Measurements from ENCODE around the gene STARD10. TPM values are rescaled to one million over a fixed set of nuclear protein-coding genes. Genes with fewer than 3 reads are reported as not detected.

STARD10 gene
- total RNA-seq, 2 donors from 2014 or later: 20.4 to 22.1 TPM

DNA sequence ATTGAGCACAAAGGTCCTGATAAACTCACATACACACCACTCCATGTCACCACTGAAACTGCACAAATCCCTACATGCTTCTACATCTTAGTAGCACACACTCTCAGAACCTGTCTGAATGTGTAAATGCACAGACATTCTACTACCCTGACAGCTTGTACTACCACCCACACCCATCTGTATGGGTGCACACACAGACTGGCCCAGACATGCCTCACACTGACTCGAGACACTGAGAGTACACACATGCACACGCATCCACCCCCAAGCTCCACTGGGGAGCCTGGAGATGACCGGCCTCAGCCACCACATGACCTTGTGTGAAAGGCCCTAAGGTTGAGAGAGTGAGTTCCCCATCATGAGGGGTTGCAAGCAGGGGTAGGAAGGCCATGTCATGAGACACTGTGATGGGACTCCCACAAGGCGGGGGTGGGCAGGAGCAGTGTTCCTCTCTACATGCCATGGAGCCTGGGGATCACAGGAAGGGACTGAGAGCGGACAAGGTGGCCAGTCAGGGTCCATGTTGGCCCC, 69.8 kb downstream of the STARD10 start:
- intact Hi-C loops (cut with DNase I): loop anchor here in 1 of 2 donors (10.0 kb wide), 1 partner anchor 451 kb away; no protein-coding TSS in a partner anchor
- no peak for DNase-seq (ENCODE audit: low spot score)

- intact Hi-C loops (cut with DNase I): loop anchor here in 1 of 2 donors (10.0 kb wide), 1 partner anchor 451 kb away; no protein-coding TSS in a partner anchor
- no peak for DNase-seq (ENCODE audit: low spot score)
Measured at GRCh38 chr11:72723508-72723907, 70.3 kb downstream of the STARD10 start.

GRCh38 chr11:72722050-72722748, 71.6 kb downstream of the STARD10 start:
- peak; percentile 96 for DNase-seq (ENCODE audit: low spot score)
- intact Hi-C loops (cut with DNase I): loop anchor here in 1 of 2 donors (10.0 kb wide), 1 partner anchor 453 kb away; no protein-coding TSS in a partner anchor

DNA sequence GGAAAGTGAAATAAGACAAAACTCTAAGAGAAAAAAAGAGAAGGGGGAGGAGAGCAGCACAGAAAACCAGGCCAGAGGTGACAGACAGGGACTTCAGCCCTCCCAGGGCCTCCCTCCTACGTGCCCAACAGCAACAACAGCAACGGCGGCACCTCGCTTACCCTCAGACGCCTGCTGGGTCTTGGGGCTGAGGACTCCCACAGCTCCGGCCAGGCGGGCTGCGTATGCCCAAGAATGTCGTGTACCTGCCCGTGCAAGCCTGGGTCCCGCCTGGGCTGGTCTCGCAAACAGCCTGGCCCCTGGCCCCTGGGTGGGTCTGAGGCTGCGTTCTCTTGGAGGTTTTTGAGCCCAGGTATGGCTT, 72.2 kb downstream of the STARD10 start:
- intact Hi-C loops (cut with DNase I): loop anchor here in 1 of 2 donors (10.0 kb wide), 1 partner anchor 453 kb away; no protein-coding TSS in a partner anchor
- DNase-seq (ENCODE audit: low spot score): no peak

DNA sequence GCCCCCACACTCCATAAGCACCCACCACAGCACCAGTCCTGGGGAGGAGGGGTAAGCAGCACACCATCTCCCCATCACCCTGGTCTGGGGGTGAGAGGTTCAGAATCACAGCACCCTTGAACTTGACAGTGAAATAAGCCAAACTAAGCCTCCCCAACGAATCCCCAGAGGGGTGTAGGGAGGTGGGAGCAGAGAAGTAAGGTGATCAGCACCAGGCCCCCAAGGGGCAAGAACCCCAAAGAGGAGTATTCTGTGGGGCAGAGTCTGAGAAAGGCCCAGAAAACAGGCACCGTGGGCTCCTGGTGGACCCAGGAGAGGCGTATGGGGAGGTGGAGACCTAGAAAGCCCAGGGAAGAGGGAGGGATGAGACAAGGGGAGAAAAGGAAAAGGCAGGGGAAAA, 72.6 kb downstream of the STARD10 start:
- DNase-seq (ENCODE audit: low spot score): no peak
- intact Hi-C loops (cut with DNase I): loop anchor here in 1 of 2 donors (10.0 kb wide), 1 partner anchor 454 kb away; no protein-coding TSS in a partner anchor

- intact Hi-C loops (cut with DNase I): loop anchor here in 1 of 2 donors (10.0 kb wide), 1 partner anchor 454 kb away; no protein-coding TSS in a partner anchor
- DNase-seq (ENCODE audit: low spot score): no peak
Measured at GRCh38 chr11:72720784-72721183, 73.1 kb downstream of the STARD10 start.

DNA sequence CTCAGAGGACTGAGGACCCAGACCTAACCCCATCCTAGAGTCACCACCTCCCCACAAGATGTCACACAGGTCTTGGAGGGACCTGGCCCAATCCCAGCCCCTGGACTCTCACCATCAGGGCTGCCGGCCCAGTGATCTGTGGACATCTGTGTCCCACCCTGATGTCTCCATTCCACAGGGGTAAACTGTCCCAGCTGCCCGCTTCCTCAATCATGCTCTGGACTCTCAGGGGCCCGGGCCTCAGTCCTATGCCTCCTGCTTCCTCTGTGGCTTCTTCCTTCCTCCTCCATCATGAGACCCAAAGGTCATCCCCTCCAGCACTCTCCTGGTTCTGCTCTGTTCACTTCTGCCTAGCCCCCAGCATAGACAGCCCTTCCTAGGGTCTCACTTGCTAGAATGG, 73.8 kb downstream of the STARD10 start:
- no peak for DNase-seq (ENCODE audit: low spot score)
- intact Hi-C loops (cut with DNase I): loop anchor here in 1 of 2 donors (10.0 kb wide), 1 partner anchor 455 kb away; no protein-coding TSS in a partner anchor

GRCh38 chr11:72719551-72719950, 74.3 kb downstream of the STARD10 start:
- DNase-seq (ENCODE audit: low spot score): no peak
- intact Hi-C loops (cut with DNase I): no loop called here

DNA sequence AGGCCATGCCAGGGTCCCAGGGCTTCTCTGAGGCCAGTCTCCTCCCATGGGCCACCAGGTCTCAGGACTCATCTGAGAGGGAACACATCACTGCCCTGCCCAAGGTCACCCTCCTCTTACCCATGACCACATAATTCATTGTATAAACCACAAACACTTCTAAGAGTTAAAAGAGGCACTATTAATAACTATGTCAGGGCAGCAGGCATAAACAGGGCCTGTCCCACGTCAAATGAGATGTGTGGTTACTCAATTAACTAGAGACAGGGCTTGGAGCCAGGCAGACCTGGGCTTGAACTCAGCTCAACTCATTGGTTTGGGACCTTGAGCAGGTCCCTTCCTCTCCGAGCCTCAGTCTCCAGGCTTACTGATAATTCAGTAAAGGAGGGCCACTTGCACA, 74.7 kb downstream of the STARD10 start:
- intact Hi-C loops (cut with DNase I): no loop called here
- DNase-seq (ENCODE audit: low spot score): no peak

GRCh38 chr11:72718101-72718501, 75.7 kb downstream of the STARD10 start:
- intact Hi-C loops (cut with DNase I): no loop called here
- DNase-seq (ENCODE audit: low spot score): no peak

DNA sequence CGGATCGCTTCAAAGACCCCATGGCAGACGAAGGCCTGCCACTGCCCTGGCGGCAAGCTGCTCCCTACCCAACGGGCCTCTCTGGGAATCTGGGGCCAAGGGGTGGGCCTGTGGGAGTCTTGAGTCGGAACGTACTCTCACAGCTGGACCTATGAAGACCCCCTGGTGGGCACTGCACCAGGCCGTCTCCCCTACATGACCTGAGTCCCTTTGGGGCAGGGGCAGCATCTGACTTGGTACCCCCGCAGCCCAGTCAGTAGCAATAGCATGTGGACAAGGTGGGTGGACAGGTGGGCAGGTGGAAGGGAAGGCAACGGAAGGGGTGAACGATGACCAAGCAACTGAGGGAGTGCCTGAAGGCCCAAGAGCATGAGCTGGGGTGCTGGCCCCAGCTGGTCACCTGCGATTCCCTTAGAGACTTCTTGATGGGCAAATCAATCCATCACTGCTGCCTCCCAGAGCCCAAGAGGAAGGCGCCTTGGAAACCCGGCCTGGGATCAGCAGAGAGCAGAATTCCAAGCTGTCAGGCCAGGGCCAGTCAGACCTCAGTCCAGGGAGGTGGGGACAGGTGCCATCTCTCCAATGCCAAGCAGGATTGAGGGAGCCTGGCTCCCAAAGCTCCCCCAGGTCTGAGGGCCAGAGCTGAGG, 76.9 kb downstream of the STARD10 start:
- intact Hi-C loops (cut with DNase I): no loop called here

DNA sequence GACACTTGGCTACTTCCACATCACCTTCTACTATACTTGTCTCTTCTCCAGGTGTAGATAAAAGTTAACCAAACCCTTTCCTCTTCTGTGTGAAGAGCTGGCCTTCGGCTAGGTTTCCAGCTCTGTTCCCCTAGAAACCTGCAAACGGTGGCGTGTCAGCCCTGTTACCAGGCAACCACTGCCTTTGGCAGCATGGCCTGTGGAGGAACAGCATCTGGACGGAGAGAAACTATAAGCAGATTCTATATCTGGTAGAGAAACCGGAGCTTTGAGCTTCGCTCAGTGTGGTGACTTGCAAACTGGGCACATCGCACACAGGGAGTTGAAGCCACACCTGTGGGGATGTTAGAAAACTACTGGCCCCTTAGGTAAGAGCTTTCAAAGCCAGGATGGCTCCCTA, 77.6 kb downstream of the STARD10 start:
- intact Hi-C loops (cut with DNase I): no loop called here
- DNase-seq (ENCODE audit: low spot score): no peak

More for the DNA sequence above, 76.9 kb downstream of the STARD10 start:
- DNase-seq (ENCODE audit: low spot score): no peak

DNA sequence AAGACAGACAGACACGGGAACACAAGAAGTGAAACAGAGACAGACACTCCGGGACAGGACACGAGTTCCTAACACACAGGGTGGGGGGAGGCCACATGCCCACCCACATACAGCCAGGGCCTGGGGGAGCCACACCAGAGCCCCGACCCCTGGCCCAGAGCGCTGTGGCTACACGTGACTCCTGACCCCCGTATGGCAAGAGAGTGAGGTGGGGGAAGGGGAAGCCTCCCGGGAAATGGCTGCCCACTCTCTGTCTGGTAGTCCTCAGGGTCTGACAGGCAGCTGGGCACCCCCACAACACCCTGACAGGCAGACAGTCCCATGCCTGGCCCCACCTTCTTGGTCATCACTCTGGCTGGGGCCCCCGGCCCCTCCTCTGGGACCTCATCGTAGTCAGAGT, 81.0 kb downstream of the STARD10 start:
- no peak for DNase-seq (ENCODE audit: low spot score)
- intact Hi-C loops (cut with DNase I): no loop called here

- intact Hi-C loops (cut with DNase I): no loop called here
- DNase-seq (ENCODE audit: low spot score): peak; percentile 92
Measured at GRCh38 chr11:72712168-72712751, 81.6 kb downstream of the STARD10 start.

- DNase-seq (ENCODE audit: low spot score): no peak
- intact Hi-C loops (cut with DNase I): loop anchor here in 1 of 2 donors (1.0 kb wide), 1 partner anchor 22 kb away; no protein-coding TSS in a partner anchor
Measured at GRCh38 chr11:72711141-72711540, 82.7 kb downstream of the STARD10 start.

GRCh38 chr11:72710278-72710677, 83.6 kb downstream of the STARD10 start:
- DNase-seq (ENCODE audit: low spot score): no peak
- intact Hi-C loops (cut with DNase I): no loop called here

DNA sequence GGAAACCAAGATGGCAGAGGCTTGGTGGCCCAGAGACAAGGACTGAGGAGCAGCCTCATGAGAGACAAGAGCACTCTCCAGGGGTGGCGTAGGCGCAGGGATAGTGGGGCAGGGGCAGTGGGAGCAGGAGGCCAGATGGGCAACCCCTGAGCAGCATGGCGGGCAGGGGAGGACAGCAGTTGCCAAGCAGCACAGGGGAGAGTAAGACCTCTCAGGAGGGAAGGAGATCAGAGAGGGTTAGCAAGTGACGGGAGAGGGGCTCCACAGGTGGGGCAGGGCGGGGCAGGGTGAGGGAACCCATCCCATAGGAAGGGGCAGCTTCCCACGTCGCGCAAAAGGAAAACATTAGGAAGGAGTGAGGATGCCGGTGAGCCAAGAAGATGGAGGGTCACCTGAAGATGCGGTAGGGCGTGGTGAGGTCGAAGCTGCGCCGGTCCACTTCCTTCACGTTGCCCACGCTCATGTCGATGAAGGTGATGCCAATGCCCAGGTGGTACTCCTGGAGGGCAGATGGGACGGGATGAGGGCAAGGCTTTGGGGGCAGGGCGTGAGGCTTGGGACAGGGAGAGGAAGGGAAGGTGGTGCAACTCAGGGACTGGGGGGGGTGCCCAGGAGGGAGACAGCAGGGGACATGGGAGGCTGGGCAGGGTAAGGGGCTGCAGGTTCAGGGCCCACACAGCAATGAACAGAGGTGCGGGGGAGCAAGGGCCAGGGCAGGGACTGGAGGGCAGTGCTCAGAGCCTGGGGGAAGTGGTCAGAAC, 84.2 kb downstream of the STARD10 start:
- intact Hi-C loops (cut with DNase I): no loop called here

DNA sequence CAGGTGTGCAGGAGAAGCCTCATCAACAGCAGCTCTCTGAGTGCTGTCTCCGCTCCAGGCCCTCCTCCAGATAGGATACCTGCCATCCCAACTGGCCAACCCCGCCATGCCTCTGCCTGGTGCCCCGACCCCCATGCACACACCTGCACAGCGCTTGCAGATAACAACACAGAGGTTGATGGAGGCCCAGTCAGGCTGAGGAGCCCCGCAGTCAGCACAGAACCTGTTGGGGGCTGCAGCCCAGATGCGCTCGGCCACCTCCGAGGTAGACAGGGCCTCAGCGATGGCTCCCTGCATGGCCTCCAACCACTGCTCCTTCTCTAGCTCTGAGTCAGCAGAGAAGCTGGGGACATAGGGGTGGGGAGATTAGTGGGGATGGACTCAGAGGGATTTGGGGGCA, 86.8 kb downstream of the STARD10 start:
- intact Hi-C loops (cut with DNase I): no loop called here
- no peak for DNase-seq (ENCODE audit: low spot score)

More for the DNA sequence above, 84.2 kb downstream of the STARD10 start:
- no peak for DNase-seq (ENCODE audit: low spot score)

DNA sequence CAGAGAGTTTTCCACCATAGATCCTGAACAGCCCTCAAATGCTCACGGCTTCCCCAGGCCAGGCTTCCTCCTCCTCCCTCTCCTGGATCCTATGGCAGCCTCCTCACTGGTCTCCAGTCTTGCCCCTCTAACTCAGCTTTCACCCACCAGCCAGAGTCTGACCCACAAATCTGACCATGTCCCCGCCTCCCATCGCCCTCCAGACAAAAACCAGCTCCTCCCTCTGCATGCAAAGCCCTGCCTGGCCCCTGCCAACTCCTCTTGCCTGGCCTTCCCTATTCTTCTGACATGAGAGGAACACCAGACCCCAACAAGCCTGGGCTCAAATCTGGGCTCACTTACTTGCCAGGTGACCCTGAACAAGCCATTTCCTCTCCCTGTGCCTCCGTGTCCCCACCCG, 87.3 kb downstream of the STARD10 start:
- DNase-seq (ENCODE audit: low spot score): no peak
- intact Hi-C loops (cut with DNase I): no loop called here

Data from posterior vena cava (tissue), 2 donors.